Measurements from ENCODE around the gene CFAP45.

CFAP45 gene

DNA sequence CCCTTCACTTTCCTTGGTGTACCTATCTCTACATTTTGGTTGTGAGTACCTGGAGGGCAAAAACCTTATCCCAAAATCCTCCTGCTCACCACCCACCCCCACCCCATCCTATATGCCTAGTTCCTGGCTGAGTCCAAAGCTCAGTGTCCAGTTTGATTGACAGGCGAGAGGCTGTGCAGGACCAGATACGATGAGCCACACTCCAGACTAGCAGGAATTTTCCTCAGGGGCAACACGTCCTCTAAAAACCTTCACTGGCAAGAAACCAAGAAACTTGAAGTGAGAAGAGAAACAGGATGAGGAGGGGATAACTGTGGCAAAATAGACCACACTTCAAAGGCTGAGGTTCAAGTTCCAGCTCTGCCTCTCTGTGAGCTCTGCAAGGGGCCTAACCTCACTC lies 74.4 kb downstream of the CFAP45 start:
- TF ChIP-seq, protein P1, sequence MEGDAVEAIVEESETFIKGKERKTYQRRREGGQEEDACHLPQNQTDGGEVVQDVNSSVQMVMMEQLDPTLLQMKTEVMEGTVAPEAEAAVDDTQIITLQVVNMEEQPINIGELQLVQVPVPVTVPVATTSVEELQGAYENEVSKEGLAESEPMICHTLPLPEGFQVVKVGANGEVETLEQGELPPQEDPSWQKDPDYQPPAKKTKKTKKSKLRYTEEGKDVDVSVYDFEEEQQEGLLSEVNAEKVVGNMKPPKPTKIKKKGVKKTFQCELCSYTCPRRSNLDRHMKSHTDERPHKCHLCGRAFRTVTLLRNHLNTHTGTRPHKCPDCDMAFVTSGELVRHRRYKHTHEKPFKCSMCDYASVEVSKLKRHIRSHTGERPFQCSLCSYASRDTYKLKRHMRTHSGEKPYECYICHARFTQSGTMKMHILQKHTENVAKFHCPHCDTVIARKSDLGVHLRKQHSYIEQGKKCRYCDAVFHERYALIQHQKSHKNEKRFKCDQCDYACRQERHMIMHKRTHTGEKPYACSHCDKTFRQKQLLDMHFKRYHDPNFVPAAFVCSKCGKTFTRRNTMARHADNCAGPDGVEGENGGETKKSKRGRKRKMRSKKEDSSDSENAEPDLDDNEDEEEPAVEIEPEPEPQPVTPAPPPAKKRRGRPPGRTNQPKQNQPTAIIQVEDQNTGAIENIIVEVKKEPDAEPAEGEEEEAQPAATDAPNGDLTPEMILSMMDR (IDR thresholded peaks at IDR 0.05): no peak
- H3K4me1 Mint-ChIP-seq: peaks cover 22% of the 10 kb centered on the region
- DNase-seq: no peak
- no peaks in the 10 kb centered on the region for H3K36me3 Mint-ChIP-seq (ENCODE audit: low read depth)
- no peak overlapping the region for H3K4me3 Mint-ChIP-seq
- no peaks in the 10 kb centered on the region for H3K9me3 Mint-ChIP-seq
- no peak overlapping the region for H3K27ac Mint-ChIP-seq
- peaks cover 67% of the 10 kb centered on the region for H3K27me3 Mint-ChIP-seq (ENCODE audit: low read depth, poor library complexity)

DNA sequence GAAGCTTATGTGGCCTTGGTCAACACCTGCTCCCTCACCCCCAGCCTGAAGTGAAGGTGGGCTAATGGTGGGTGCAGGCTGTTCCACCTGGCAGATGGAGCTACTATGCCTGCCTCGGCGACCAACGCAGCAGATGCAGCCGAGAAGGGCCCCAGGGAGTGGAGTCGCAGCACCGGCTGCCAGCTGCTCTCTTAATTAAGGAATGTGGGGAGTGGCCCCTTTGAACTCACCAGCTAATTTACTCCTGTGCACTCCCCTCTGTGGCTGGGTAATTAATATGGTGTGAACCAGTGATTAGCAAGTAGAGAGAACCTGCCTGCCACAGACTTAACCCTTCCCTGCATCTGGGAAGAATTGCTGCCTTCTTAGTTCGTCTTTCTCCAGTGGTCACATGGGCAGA lies 76.6 kb downstream of the CFAP45 start:
- no peaks in the 10 kb centered on the region for H3K9me3 Mint-ChIP-seq
- peak; percentile 15 for DNase-seq
- peaks cover 67% of the 10 kb centered on the region for H3K27me3 Mint-ChIP-seq (ENCODE audit: low read depth, poor library complexity)
- no peak overlapping the region for H3K4me3 Mint-ChIP-seq
- TF ChIP-seq, protein P1 (IDR thresholded peaks at IDR 0.05): no peak
- no peak overlapping the region for H3K27ac Mint-ChIP-seq
- H3K4me1 Mint-ChIP-seq: peaks cover 17% of the 10 kb centered on the region
- no peaks in the 10 kb centered on the region for H3K36me3 Mint-ChIP-seq (ENCODE audit: low read depth)

All from nephron progenitor cell (in vitro differentiated cells).